ENCODE measurements around the gene LPA.
"Not testable (repeated sequence)": the region's sequence is repeated elsewhere in the genome, so short reads cannot be mapped to it uniquely, and the experiment has no call there.

The LPA gene

GRCh38 chr6:160595838-160596832 is 67.9 kb downstream of the LPA start:
- DNase-seq (ENCODE audit: low read depth), result no peak
- TF ChIP-seq CTCF (IDR thresholded peaks at IDR 0.05; ENCODE audit: control insufficient read depth, extremely low read depth, insufficient read depth), result no peak
- no peak overlapping the region for H3K4me3 ChIP-seq (ENCODE audit: low read depth, low read length)

- H3K4me3 ChIP-seq (ENCODE audit: low read depth, low read length); DNase-seq (ENCODE audit: low read depth): not testable (repeated sequence)
Measured at GRCh38 chr6:160595297-160595696, 68.8 kb downstream of the LPA start.

GRCh38 chr6:160586374-160586773 is 77.7 kb downstream of the LPA start:
- no peak for TF ChIP-seq CTCF (IDR thresholded peaks at IDR 0.05; ENCODE audit: control insufficient read depth, extremely low read depth, insufficient read depth)
- no peak overlapping the region for H3K4me3 ChIP-seq (ENCODE audit: low read depth, low read length)
- no peak for DNase-seq (ENCODE audit: low read depth)

GRCh38 chr6:160583794-160584193 is 80.3 kb downstream of the LPA start:
- DNase-seq (ENCODE audit: low read depth), result peak; percentile 11
- no peak overlapping the region for H3K4me3 ChIP-seq (ENCODE audit: low read depth, low read length)

DNA sequence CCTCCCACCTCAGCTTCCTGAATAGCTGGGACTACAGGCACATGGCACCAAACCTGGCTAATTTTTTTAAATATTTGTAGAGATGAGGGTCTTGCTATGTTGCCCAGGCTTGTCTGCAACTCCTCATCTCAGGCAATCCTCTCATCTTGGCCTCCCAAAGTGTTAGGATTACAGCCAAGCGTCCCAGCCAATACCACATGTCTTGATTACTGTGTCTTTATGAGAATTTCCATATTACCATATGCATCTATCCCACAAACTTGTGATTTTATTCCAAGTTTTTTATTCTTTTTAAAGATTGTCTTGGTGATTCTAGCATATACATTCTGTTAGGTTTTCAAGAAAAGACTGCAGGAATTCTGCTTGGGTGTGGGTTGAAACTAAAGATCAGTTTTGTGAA is 82.7 kb downstream of the LPA start:
- no peak for TF ChIP-seq CTCF (IDR thresholded peaks at IDR 0.05; ENCODE audit: control insufficient read depth, extremely low read depth, insufficient read depth)
- no peak overlapping the region for H3K4me3 ChIP-seq (ENCODE audit: low read depth, low read length)

More at GRCh38 chr6:160583794-160584193, 80.3 kb downstream of the LPA start:
- no peak for TF ChIP-seq CTCF (IDR thresholded peaks at IDR 0.05; ENCODE audit: control insufficient read depth, extremely low read depth, insufficient read depth)

GRCh38 chr6:160578515-160578914 is 85.6 kb downstream of the LPA start:
- not testable (repeated sequence) for H3K4me3 ChIP-seq (ENCODE audit: low read depth, low read length); DNase-seq (ENCODE audit: low read depth)

More for the DNA sequence above, 82.7 kb downstream of the LPA start:
- DNase-seq (ENCODE audit: low read depth), result no peak

GRCh38 chr6:160573943-160574342 is 90.1 kb downstream of the LPA start:
- no peak for DNase-seq (ENCODE audit: low read depth)
- TF ChIP-seq CTCF (IDR thresholded peaks at IDR 0.05; ENCODE audit: control insufficient read depth, extremely low read depth, insufficient read depth), result no peak

GRCh38 chr6:160571201-160571600 is 92.9 kb downstream of the LPA start:
- not testable (repeated sequence) for DNase-seq (ENCODE audit: low read depth)

More at GRCh38 chr6:160573943-160574342, 90.1 kb downstream of the LPA start:
- H3K4me3 ChIP-seq (ENCODE audit: low read depth, low read length), result no peak overlapping the region

More at GRCh38 chr6:160571201-160571600, 92.9 kb downstream of the LPA start:
- H3K4me3 ChIP-seq (ENCODE audit: low read depth, low read length), result not testable (repeated sequence)

Data from LNCaP clone FGC (cell line).